ENCODE measurements around the gene ZBTB24. TPM values are rescaled to one million over a fixed set of nuclear protein-coding genes. Genes with fewer than 3 reads are reported as not detected.

ZBTB24 gene
- total RNA-seq, 3 donors from 2014 or later, result 6.5 to 7.7 (median 6.9) TPM

DNA sequence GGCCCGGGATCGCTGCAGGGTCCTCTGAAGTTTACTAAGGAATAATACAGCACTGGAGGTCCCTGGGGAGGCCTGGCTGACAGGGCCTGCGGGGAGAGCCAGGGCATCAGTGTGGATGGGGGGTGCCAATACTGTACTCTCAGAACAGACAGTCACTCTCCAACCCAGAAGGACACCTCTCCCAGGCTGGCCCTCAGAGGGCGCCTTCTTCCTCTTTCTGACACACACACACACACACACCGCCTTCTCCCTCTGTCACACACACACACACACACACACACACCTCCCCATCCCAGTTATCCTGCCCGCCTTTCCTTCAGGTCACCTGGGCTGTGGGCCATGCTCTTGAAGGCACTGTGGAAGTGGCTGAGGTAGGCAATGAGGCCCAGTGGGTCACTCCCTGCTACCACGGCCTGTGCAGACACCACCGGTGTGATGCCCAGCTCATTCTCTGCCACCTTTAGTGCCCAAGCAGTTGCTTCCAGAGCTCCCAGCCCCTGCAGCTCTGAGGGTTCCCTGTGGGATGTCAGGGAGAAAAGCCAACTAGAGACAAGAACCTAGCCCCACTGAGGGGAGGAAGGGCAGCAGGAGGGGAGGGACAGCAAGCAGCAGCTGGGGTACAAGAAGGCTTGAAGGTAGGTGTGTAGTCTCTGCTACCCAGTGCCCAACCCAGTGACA, 35.0 kb downstream of the ZBTB24 start:
- ATAC-seq (peak; percentile 53), DNase-seq (no peak)
- H3K9me3 ChIP-seq, result no peaks in the 10 kb centered on the region
- TF ChIP-seq, protein P1, sequence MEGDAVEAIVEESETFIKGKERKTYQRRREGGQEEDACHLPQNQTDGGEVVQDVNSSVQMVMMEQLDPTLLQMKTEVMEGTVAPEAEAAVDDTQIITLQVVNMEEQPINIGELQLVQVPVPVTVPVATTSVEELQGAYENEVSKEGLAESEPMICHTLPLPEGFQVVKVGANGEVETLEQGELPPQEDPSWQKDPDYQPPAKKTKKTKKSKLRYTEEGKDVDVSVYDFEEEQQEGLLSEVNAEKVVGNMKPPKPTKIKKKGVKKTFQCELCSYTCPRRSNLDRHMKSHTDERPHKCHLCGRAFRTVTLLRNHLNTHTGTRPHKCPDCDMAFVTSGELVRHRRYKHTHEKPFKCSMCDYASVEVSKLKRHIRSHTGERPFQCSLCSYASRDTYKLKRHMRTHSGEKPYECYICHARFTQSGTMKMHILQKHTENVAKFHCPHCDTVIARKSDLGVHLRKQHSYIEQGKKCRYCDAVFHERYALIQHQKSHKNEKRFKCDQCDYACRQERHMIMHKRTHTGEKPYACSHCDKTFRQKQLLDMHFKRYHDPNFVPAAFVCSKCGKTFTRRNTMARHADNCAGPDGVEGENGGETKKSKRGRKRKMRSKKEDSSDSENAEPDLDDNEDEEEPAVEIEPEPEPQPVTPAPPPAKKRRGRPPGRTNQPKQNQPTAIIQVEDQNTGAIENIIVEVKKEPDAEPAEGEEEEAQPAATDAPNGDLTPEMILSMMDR (IDR thresholded peaks at IDR 0.05), result no peak
- intact Hi-C loops (cut with DNase I, micrococcal nuclease), result no loop called here
- no peak overlapping the region for H3K4me3 ChIP-seq
- peaks cover 9% of the 10 kb centered on the region for H3K4me1 ChIP-seq (ENCODE audit: low read depth)
- no peaks in the 10 kb centered on the region for H3K36me3 ChIP-seq (ENCODE audit: low read depth)

GRCh38 chr6:109447087-109447486, 35.9 kb downstream of the ZBTB24 start:
- no peaks in the 10 kb centered on the region for H3K9me3 ChIP-seq
- DNase-seq, result no peak
- no peak overlapping the region for H3K4me3 ChIP-seq
- no peak for ATAC-seq
- no peaks in the 10 kb centered on the region for H3K36me3 ChIP-seq (ENCODE audit: low read depth)
- intact Hi-C loops (cut with DNase I, micrococcal nuclease), result no loop called here
- TF ChIP-seq, protein P1 (IDR thresholded peaks at IDR 0.05), result no peak
- peaks cover 10% of the 10 kb centered on the region for H3K4me1 ChIP-seq (ENCODE audit: low read depth)

DNA sequence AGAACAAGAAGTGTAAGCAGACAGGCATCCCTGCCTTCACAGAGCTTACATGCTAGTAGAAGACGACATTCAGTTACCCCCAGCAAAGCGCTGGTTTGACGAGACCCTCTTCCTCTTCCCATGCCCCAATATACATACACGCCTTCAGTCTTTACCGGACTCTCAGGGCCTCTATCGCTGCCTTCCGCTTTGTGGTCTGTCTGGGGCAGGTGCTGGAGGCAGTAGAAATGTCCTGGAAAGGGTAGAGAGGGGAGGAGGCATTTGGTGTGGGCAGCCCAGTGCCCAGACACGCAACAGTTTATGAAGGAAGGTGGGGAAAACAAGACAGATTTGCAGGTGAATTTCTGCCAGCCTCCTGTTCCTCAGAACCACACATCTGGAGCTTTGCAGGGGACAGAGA, 36.5 kb downstream of the ZBTB24 start:
- Histone ChIP-seq H3K4me3 (no peak overlapping the region), H3K36me3 (ENCODE audit: low read depth) (no peaks in the 10 kb centered on the region), H3K9me3 (no peaks in the 10 kb centered on the region), H3K4me1 (ENCODE audit: low read depth) (peaks cover 15% of the 10 kb centered on the region)
- TF ChIP-seq, protein P1 (IDR thresholded peaks at IDR 0.05), result no peak
- intact Hi-C loops (cut with DNase I, micrococcal nuclease), result no loop called here
- ATAC-seq, result no peak
- no peak for DNase-seq

GRCh38 chr6:109446072-109446471, 36.9 kb downstream of the ZBTB24 start:
- no peak overlapping the region for H3K4me3 ChIP-seq
- DNase-seq (peak; percentile 70 to 79 (median 75)), ATAC-seq (peak; percentile 44)
- no peaks in the 10 kb centered on the region for H3K9me3 ChIP-seq
- H3K4me1 ChIP-seq (ENCODE audit: low read depth), result peaks cover 16% of the 10 kb centered on the region
- H3K36me3 ChIP-seq (ENCODE audit: low read depth), result no peaks in the 10 kb centered on the region
- TF ChIP-seq, protein P1 (IDR thresholded peaks at IDR 0.05), result no peak
- intact Hi-C loops (cut with DNase I, micrococcal nuclease), result no loop called here

GRCh38 chr6:109445382-109445781, 37.6 kb downstream of the ZBTB24 start:
- Histone ChIP-seq H3K36me3 (ENCODE audit: low read depth) (no peaks in the 10 kb centered on the region), H3K4me1 (ENCODE audit: low read depth) (peaks cover 16% of the 10 kb centered on the region), H3K9me3 (no peaks in the 10 kb centered on the region), H3K4me3 (no peak overlapping the region)
- intact Hi-C loops (cut with DNase I, micrococcal nuclease), result no loop called here
- DNase-seq (no peak), ATAC-seq (no peak)
- TF ChIP-seq, protein P1 (IDR thresholded peaks at IDR 0.05), result no peak

All from mucosa of descending colon (tissue), 3 donors.